ENCODE data around the gene SNX30. TPM values are rescaled to one million over a fixed set of nuclear protein-coding genes. Genes with fewer than 3 reads are reported as not detected.

The SNX30 gene
- polyA plus RNA-seq, 1 of the 3 experiments (the other 2 are of a cell fraction) = 2.7 TPM

GRCh38 chr9:112750764-112751055 lies 150 bp downstream of the SNX30 start:
- Histone ChIP-seq H3F3A (replicated peaks; ENCODE audit: insufficient read depth) (peaks cover 22% of the 10 kb centered on the region), H3K27ac (ENCODE audit: low read depth in 2 of 2, low read length in 1 of 2) (no peak overlapping the region; a peak in 1 of 4 replicates), H3K9me3 (no peaks in the 10 kb centered on the region), H3K36me3 (replicated peaks in 1 of 2; ENCODE audit: control insufficient read depth in 1 of 2, insufficient read depth in 2 of 2, low read length in 1 of 2) (peaks cover 0 to 3% of the 10 kb centered on the region in 2 experiments), H3K4me1 (ENCODE audit: control insufficient read depth in 1 of 2, insufficient read depth in 2 of 2, low read depth in 1 of 2, low read length in 1 of 2) (peaks cover 10 to 13% of the 10 kb centered on the region in 2 experiments; a peak in 3 of 4 replicates), H3K9me2 (no peaks in the 10 kb centered on the region), H3K27me3 (ENCODE audit: insufficient read depth) (no peaks in the 10 kb centered on the region), H3K4me3 (ENCODE audit: low read depth in 2 of 2, low read length in 1 of 2) (peak overlapping the region; percentile 84 to 90), H3K9ac (peak overlapping the region; percentile 69; the same call in 1 of the 2 replicates), H2AFZ (ENCODE audit: low read depth) (peak overlapping the region; percentile 84), H4K20me1 (ENCODE audit: insufficient read depth) (no peaks in the 10 kb centered on the region), H3K79me2 (ENCODE audit: insufficient read depth) (peaks cover 27% of the 10 kb centered on the region), H3K4me2 (peak overlapping the region; percentile 94)
- ChIA-PET CTCF (interaction anchor here (0.5 to 2.3 kb wide), 5 partner anchors 12 to 638 kb away, joined by 3 to 7 read pairs (median 4); no protein-coding TSS in a partner anchor), POLR2A (no interaction called here)
- 0% methylated on average over 1 of the region's 50 CpGs for WGBS (ENCODE audit: low lambda C conversion rate)
- DNase-seq = no peak
- TF ChIP-seq CHD2 (IDR thresholded peaks at IDR 0.05; ENCODE audit: low read length, partially characterized antibody) (no peak), IRF3 (IDR thresholded peaks at IDR 0.05; ENCODE audit: low read depth, low read length) (no peak), FOSL2 (IDR thresholded peaks at IDR 0.05; ENCODE audit: borderline replicate concordance, low read depth) (no peak), JUND (IDR thresholded peaks at IDR 0.05) (no peak), RAD21 (IDR thresholded peaks at IDR 0.05; ENCODE audit: low read length) (no peak), POLR2AphosphoS5 (IDR thresholded peaks at IDR 0.05; ENCODE audit: low read depth, low read length) (no peak), GATA2 (CRISPR knock-in tag; IDR thresholded peaks at IDR 0.05) (no peak), RFX5 (IDR thresholded peaks at IDR 0.05; ENCODE audit: low read length) (no peak), FOXJ3 (CRISPR knock-in tag; IDR thresholded peaks at IDR 0.05) (no peak), CTCF (IDR thresholded peaks at IDR 0.05) (no peak)

- Histone ChIP-seq H3K36me3 (replicated peaks in 1 of 2; ENCODE audit: control insufficient read depth in 1 of 2, insufficient read depth in 2 of 2, low read length in 1 of 2) (peaks cover 0 to 3% of the 10 kb centered on the region in 2 experiments), H3K79me2 (ENCODE audit: insufficient read depth) (peaks cover 27% of the 10 kb centered on the region), H3K4me3 (ENCODE audit: low read depth in 2 of 2, low read length in 1 of 2) (peak overlapping the region; percentile 84 to 90), H2AFZ (ENCODE audit: low read depth) (peak overlapping the region; percentile 84), H3K9ac (peak overlapping the region; percentile 69; the same call in 1 of the 2 replicates), H3K4me2 (peak overlapping the region; percentile 94), H4K20me1 (ENCODE audit: insufficient read depth) (no peaks in the 10 kb centered on the region), H3K27me3 (ENCODE audit: insufficient read depth) (no peaks in the 10 kb centered on the region), H3K9me3 (no peaks in the 10 kb centered on the region), H3K9me2 (no peaks in the 10 kb centered on the region), H3F3A (replicated peaks; ENCODE audit: insufficient read depth) (peaks cover 22% of the 10 kb centered on the region), H3K27ac (ENCODE audit: low read depth in 2 of 2, low read length in 1 of 2) (no peak overlapping the region; a peak in 1 of 4 replicates), H3K4me1 (ENCODE audit: control insufficient read depth in 1 of 2, insufficient read depth in 2 of 2, low read depth in 1 of 2, low read length in 1 of 2) (peaks cover 10 to 13% of the 10 kb centered on the region in 2 experiments; a peak in 3 of 4 replicates)
- peak; percentile 74 for DNase-seq
- ChIA-PET POLR2A (no interaction called here), CTCF (interaction anchor here (1.2 to 2.3 kb wide), 7 partner anchors 12 to 638 kb away, joined by 3 to 7 read pairs (median 4); partner anchors contain the start of gene INIP)
- 6% methylated on average over 9 of the region's 49 CpGs for WGBS (ENCODE audit: low lambda C conversion rate)
- TF ChIP-seq NRF1 (IDR thresholded peaks at IDR 0.05; ENCODE audit: low read depth, low read length) = no peak
- peak; percentile 66; the same call in 1 of the 2 replicates for TF ChIP-seq USF1 (IDR thresholded peaks at IDR 0.05; ENCODE audit: borderline replicate concordance, low read depth)
- no peak for TF ChIP-seq FOXM1 (IDR thresholded peaks at IDR 0.05; ENCODE audit: low read depth)
- TF ChIP-seq NFIC (IDR thresholded peaks at IDR 0.05; ENCODE audit: borderline replicate concordance) = no peak
- 0 out of 2 replicates have a peak, but pooled peaks have one; percentile 46 for TF ChIP-seq SIN3A (IDR thresholded peaks at IDR 0.05; ENCODE audit: borderline replicate concordance, low read depth, low read length)
- TF ChIP-seq RXRA (IDR thresholded peaks at IDR 0.05; ENCODE audit: borderline replicate concordance, low read depth) = no peak
- no peak for TF ChIP-seq REST (IDR thresholded peaks at IDR 0.05; ENCODE audit: low read depth, low read length)
- TF ChIP-seq MXI1 (IDR thresholded peaks at IDR 0.05; ENCODE audit: low read depth, low read length) = peak; percentile 83; the same call in 1 of the 2 replicates
- TF ChIP-seq FOXJ3 (CRISPR knock-in tag; IDR thresholded peaks at IDR 0.05) = no peak
- TF ChIP-seq EZH2phosphoT487 (IDR thresholded peaks at IDR 0.05; ENCODE audit: borderline replicate concordance, low read depth) = no peak
Observed at GRCh38 chr9:112751056-112751795, 666 bp downstream of the SNX30 start.

All from SK-N-SH (cell line).